ENCODE measurements around the gene COL6A3.

Gene COL6A3

GRCh38 chr2:237345891-237346640 lies 67.9 kb downstream of the COL6A3 start:
- peak in 1 of 2 experiments; percentile 3 for DNase-seq

GRCh38 chr2:237345411-237345810 lies 68.6 kb downstream of the COL6A3 start:
- DNase-seq = no peak

- DNase-seq = no peak
These were observed 69.0 kb downstream of the COL6A3 start for GRCh38 chr2:237344942-237345341.

GRCh38 chr2:237343993-237344392 lies 70.0 kb downstream of the COL6A3 start:
- no peak for DNase-seq

GRCh38 chr2:237341872-237342271 lies 72.1 kb downstream of the COL6A3 start:
- DNase-seq = no peak

- DNase-seq = no peak
These were observed 76.4 kb downstream of the COL6A3 start for GRCh38 chr2:237337586-237337985.

GRCh38 chr2:237336131-237336530 lies 77.8 kb downstream of the COL6A3 start:
- DNase-seq = no peak

- DNase-seq = no peak
These were observed 80.2 kb downstream of the COL6A3 start for GRCh38 chr2:237333748-237334147.

GRCh38 chr2:237330541-237330940 lies 83.4 kb downstream of the COL6A3 start:
- DNase-seq = no peak

- DNase-seq = peak; percentile 59 to 78
These were observed 86.6 kb downstream of the COL6A3 start for GRCh38 chr2:237327175-237327950.

- DNase-seq = no peak
These were observed 87.4 kb downstream of the COL6A3 start for GRCh38 chr2:237326266-237327171.

- no peak for DNase-seq
These were observed 89.1 kb downstream of the COL6A3 start for GRCh38 chr2:237324837-237325236.

- DNase-seq = no peak
These were observed 89.5 kb downstream of the COL6A3 start for GRCh38 chr2:237324405-237324831.

GRCh38 chr2:237323656-237324055 lies 90.3 kb downstream of the COL6A3 start:
- no peak for DNase-seq

GRCh38 chr2:237322564-237322963 lies 91.4 kb downstream of the COL6A3 start:
- no peak for DNase-seq

GRCh38 chr2:237321746-237322145 lies 92.2 kb downstream of the COL6A3 start:
- no peak for DNase-seq

GRCh38 chr2:237320801-237321560 lies 93.0 kb downstream of the COL6A3 start:
- no peak for DNase-seq

- DNase-seq = no peak
These were observed 94.1 kb downstream of the COL6A3 start for GRCh38 chr2:237319887-237320286.

- DNase-seq = no peak
These were observed 94.7 kb downstream of the COL6A3 start for GRCh38 chr2:237319086-237319820.

GRCh38 chr2:237316339-237316738 lies 97.6 kb downstream of the COL6A3 start:
- no peak for DNase-seq

GRCh38 chr2:237315829-237316225 lies 98.1 kb downstream of the COL6A3 start:
- no peak for DNase-seq

All from NCI-H524 (cell line).